ENCODE measurements around the gene OCA2.
"Not testable (repeated sequence)": the region's sequence is repeated elsewhere in the genome, so short reads cannot be mapped to it uniquely, and the experiment has no call there.

Gene OCA2

DNA sequence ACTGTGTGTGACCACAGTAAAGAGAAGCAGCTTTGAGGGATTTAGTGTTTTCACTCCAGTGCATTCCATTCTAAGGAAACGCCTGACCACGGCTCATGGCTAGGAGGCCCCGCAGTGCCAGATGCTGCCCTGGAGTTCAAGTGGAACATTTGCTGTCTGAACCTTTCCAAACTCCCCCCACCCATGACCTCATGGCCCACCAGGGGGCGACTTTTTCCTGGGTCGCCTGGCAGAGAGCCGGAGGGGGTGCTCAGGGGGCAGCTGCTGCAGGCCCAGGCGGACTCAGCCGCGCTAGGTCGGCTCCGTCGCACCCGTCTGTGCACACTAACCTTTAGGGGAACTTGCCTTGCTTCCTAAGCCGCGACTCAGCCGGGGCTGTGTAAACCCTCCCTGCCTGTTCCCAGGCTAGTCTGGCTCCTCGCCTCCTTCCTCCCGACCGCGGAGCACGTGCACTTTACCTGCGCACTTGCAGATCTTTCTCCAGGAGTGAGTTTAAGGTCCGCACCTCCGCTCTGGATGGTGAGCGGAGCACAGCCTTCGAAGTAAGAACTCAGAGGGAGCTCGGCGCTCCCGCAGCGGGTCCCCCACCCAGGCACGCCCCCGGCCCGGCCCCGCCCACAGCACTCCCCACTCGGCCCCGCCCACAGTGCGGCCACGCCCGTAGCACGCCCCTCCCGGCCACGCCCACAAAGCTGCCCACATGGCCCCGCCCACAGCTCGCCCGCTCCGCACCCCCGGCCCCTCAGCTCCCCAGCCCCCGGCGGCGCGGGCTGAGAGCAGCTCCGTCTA, at the start of gene OCA2:
OCA2 (minus strand) TSS at position 550 of the 789 bp plus-strand sequence. CDS start 17,441 bp downstream, outside the sequence.
- DNase-seq, result peak; percentile 43

- no peak for DNase-seq
Observed at GRCh38 chr15:28147801-28148200, 48.7 kb upstream of the OCA2 start.

GRCh38 chr15:28145419-28145818, 46.3 kb upstream of the OCA2 start:
- not testable (repeated sequence) for DNase-seq

DNA sequence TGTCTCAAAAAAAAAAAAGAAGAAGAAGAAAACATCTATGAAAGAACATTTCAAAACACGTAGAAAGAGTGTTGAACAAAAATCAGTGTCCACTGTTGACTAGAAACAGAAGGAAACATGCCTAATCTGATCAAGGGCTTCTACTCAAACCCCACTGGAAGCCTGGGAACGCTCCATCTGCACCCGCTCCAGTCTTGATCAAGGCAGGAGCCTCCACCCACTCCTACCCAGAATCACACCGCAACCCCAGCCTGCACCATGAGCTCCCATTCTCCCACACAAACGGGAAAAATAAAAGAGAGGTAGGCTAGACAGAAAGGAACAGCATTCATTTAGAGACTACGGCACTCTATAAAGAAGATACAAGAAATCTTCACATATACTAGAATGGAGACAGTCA, 40.9 kb upstream of the OCA2 start:
- DNase-seq, result no peak

- not testable (repeated sequence) for DNase-seq
Observed at GRCh38 chr15:28137408-28138039, 38.4 kb upstream of the OCA2 start.

DNA sequence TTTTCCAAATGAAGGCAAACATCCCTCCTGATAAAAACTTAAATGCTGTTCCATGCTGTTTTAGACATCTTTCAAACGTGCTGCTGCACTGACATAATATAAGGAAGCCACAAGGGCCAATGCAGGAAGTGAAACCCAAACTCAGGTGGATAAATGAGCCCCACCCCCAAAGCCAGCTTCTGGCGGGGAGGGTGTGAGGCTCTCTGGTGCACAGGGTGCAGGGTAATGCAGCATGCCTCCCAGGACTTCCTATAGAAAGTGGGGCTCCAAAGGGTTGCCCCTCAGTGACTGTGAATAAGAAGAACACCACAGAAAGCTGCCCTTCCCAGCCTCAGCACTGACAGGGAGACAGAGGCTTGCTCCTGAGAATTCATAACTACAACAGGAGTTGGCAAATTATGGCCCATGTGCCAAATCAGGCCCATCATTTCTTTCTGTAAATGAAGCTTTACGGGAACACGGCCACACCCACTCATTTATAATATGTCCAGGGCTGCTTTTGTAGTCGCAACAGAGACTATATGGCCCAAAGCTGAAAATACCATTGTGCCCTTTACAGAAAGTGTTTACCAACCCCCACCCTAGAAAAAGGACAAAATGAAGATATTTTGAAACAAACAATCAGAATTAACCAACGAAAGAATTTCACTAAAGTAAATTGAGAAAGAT, 37.3 kb upstream of the OCA2 start:
- DNase-seq, result not testable (repeated sequence)

- peak; percentile 54 for DNase-seq
Observed at GRCh38 chr15:28133281-28133680, 34.2 kb upstream of the OCA2 start.

GRCh38 chr15:28132524-28133275, 33.6 kb upstream of the OCA2 start:
- DNase-seq, result peak; percentile 47

DNA sequence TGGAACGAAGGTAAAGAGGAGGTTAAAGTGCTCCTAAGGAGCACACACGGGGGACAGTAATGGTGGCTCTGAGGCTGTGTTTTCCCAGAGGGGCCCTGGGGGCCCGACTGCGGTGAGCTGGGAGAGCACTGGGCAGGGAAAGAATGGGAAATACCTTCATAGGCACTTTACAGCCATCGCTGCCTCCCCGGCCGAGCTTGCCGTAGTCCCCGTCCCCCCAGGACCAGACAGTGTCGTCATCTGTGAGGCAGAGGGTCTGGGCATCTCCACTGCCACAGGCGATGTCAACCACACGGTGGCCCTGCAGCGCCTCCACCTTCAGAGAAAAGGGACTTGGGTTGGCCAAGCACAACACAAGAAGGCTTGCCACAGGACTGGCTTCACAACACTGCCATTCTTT, 32.8 kb upstream of the OCA2 start:
- no peak for DNase-seq

- DNase-seq, result no peak
Observed at GRCh38 chr15:28131400-28131799, 32.3 kb upstream of the OCA2 start.

- no peak for DNase-seq
Observed at GRCh38 chr15:28130651-28131050, 31.5 kb upstream of the OCA2 start.

DNA sequence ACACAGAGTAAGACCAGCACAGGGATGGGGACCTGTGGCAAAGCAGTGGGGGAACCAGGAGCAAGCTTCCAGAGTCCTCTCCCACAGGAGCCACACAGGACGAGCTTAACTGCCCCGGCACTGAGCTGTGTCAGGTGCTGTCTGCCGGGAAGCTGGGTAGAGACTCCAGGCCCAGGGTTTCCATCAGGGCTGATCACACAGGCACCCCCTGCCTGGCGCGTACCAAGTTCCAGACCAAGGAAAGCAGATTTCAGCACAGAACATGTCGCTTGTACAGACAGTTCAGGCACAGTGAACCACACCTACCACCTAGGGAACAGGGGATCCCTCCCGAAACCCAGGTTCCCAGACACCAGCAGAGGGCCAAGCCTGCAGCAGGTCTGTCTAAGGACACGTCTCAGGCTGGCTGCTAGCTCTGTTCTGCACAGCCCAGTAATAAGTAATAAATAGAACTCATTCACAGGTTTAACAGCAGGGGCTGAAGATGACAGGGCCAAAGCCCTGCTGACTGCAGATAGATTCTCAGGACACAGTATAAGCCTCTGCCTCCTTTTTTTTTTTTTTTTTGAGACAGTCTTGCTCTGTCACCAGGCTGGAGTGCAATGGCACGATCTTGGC, 30.2 kb upstream of the OCA2 start:
- no peak for DNase-seq

DNA sequence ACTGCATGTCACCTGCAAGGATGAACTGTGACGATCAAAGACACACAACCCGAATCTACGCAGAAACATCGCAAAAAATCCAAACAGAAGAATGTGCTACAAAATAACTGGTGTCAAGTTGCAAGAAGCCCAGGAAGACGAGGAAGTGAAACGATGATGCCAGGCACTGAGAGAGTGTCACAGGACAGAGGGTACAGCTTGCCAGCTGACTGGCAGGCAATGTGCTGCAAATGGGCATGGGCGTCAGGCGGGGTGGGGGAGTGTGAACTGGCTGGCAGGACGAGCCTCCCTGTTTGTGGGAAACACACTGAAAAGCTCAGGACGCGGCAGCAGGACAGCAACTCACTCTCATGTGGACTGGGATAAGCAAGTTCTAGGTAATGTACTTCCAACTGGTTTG, 28.9 kb upstream of the OCA2 start:
- DNase-seq, result no peak

DNA sequence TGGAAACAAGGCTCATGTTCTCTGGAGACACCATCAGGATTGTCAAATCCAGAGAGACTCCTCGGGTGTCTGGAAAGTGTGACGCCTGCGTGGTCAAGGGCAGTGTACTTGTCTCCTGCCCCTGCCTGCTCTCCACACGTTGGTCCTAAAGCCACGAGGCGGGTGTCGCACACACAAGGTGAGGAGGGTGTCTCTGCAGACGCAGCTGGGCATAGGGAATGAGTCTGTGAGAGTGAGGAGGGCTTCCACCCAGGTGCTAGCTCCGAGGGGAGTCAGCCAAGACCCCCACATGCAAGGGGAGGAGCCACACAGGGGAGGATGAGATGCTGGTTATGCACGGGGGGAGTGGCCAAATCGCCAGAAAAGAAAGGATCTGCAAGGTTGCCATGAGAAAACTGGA, 27.9 kb upstream of the OCA2 start:
- DNase-seq, result no peak

DNA sequence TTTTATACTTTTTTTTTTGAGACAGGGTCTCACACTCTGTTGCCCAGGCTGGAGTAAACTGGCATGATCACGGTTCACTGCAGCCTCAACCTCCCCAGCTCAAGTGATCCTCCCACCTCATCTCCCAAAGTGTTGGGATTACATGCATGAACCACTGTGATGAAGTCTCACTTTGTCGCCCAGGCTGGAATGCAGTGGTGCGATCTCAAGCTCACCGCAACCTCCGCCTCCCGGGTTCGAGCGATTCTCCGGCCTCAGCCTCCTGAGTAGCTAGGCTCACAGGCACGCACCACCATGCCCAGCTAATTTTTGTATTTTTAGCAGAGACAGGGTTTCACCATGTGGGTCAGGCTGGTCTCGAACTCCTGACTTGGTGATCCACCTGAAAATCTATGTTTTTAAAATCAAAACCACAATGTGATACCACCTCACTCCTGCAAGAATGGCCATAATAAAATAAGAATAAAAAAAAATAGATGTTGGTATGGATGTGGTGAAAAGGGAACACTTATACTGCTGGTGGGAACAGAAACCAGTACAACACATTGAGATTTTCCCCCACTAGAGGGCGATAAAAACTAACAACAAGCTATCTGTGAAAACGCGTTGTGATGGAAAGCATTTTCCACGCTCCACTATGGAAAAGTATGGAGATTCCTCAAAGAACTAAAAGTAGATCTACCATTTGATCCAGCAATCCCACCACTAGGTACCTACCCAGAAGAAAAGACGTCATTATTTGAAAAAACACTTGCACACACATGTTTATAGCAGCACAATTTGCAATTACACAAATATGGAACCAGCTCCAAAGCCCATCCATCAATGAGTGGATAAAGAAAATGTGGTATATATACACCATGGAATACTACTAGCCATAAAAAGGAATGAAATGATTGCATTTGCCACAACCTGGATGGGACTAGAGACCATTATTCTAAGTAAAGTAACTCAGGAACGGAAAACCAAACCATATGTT, 26.8 kb upstream of the OCA2 start:
- peak; percentile 54 for DNase-seq

- DNase-seq, result no peak
Observed at GRCh38 chr15:28124841-28125240, 25.7 kb upstream of the OCA2 start.

DNA sequence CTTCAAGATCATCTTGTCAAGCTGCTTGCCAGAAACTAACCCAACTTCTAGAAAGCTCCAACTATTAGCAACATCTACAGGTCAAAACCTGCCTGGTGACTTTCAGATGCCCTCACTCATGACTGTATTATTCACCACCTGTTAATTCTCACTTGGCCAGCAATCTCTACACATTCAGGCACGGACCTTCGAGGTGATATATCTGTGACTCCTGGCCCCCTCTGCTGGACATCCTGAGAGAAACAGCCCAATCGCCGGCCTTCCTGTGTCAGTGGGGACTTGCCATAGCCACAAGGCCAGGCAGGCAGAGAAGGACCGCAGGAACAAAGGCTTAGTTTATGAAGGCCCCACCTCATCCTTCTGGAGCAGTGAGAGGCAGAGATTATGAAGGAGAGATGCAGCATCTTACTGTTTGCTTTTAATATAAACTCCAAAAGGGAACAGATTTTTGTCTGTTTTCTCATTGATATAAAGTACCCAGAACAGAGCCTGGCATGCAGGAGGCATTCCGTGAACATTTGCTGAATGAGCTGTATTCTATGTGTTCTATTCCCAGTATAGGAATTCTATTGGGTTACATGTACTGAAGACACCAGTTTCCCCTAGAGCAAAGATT, 24.4 kb upstream of the OCA2 start:
- peak; percentile 63 for DNase-seq

DNA sequence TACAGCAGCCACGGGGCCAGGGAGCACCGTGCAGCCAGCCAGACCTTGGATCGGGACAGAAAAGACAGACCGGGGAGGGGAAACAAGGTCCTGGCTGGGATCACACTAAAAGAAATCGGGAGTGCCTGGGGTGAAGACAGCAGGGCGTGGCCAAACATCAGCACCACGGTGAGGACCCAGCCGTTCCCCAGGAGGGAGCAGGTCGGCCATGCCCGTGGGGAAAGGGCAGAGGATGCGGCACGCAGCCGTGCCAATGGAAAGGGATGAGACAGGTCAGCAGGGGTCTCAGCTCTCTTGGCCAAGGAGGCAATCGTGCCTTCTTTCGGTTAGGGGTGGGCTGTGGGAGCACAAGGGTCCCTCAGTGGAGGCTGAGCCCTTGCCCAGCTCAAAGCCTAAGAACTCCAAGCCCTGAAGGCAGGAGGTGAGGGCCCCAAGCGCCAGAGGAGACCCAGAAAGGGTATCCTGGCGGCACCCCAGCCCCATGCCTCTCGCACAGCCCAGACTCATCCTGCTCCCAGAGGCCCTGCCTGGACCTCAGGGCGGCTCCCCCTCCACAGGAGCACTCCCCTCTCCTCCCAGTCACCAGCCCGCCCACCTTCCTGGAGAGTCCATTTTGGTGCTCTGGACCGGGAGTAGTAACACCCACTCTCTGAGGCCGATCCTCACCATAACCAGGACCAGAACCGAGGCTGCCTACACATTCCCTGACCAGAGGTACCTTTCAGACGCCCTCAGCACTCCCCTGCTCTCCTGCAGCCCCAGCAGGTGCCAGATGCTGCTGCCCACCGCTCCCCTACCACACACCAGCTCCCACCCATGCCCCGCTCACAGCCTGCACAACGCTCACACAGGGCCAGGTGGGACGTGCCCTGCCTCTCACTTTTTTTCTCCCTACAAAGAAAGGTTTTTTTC, 23.2 kb upstream of the OCA2 start:
- no peak for DNase-seq

DNA sequence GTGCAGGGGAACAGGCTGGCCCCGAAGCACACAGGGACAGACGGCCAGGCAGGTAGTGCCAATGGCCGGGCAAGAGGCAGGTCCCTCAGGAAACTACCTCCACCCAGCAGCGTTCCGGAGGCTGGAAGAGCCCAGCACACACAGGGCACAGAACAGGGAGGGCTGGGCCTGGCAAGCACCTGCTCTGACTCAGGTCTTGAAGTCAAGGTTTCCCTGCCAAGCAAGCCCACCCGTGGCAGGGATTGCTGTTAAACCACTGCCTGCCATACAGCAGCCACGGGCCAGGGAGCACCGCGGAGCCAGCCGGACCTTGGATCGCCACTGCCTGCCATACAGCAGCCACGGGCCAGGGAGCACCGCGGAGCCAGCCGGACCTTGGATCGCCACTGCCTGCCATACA, 22.5 kb upstream of the OCA2 start:
- not testable (repeated sequence) for DNase-seq

DNA sequence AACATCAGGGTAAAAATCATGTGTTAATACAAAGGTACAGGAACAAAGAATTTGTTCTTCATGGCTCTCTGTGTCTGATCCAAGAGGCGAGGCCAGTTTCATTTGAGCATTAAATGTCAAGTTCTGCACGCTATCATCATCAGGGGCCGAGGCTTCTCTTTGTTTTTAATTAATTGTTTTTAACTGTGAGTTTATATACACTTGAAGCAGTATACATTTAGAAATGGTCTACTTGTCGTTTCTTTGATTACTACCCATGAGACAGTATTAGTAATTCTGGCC, 21.2 kb upstream of the OCA2 start:
- DNase-seq, result no peak

Measured in fibroblast of skin of right biceps (primary cell).